Suprapubic skin (tissue), 4 donors: ENCODE results near the gene MANBA. TPM values are rescaled to one million over a fixed set of nuclear protein-coding genes. Genes with fewer than 3 reads are reported as not detected.

Experiments
- DNase-seq, 2 donors: peaks; one replicate each; pipeline ENCODE4 v3.0.0-alpha.2; 2019; ENCODE audit warnings: low spot score in 2 of 2
- H3K27ac ChIP-seq: fragments of 200-600 bp; sonication (generic); one replicate; pipeline ENCODE4 v1.5.1; 2019
- H3K27me3 ChIP-seq: fragments of 200-600 bp; sonication (generic); one replicate; pipeline ENCODE4 v1.5.1; 2019
- H3K36me3 ChIP-seq: fragments of 200-600 bp; sonication (generic); one replicate; pipeline ENCODE4 v1.5.1; 2019
- H3K4me1 ChIP-seq: fragments of 200-600 bp; sonication (generic); one replicate; pipeline ENCODE4 v1.5.1; 2019
- H3K4me3 ChIP-seq: fragments of 200-600 bp; sonication (generic); one replicate; pipeline ENCODE4 v1.5.1; 2019; ENCODE audit warnings: mild to moderate bottlenecking
- H3K9me3 ChIP-seq: fragments of 200-600 bp; sonication (generic); one replicate; pipeline ENCODE4 v1.5.1; 2019
- CTCF ChIP-seq, 2 donors: fragments of 200-600 bp in 1 of 2; fragments of 450-650 bp in 1 of 2; sonication (generic) in 1 of 2; IDR thresholded peaks; one replicate each; pipeline ENCODE4 v1.5.1; 2016 to 2019; ENCODE audit warnings: antibody characterized with exemption in 2 of 2, mild to moderate bottlenecking in 1 of 2, moderate library complexity in 1 of 2
- EP300 ChIP-seq: sonication (generic); formaldehyde crosslinking; IDR thresholded peaks from one replicate; pipeline ENCODE4 v1.6.1; 2017; ENCODE audit warnings: antibody characterized with exemption
- POLR2A ChIP-seq, 2 donors: fragments of 450-650 bp; IDR thresholded peaks; one replicate each; pipeline ENCODE4 v1.6.1; 2017; ENCODE audit warnings: antibody characterized with exemption in 2 of 2, mild to moderate bottlenecking in 2 of 2, moderate library complexity in 2 of 2
- POLR2AphosphoS5 ChIP-seq, 3 donors: sonication (generic); formaldehyde crosslinking; IDR thresholded peaks; one replicate each; pipeline ENCODE4 v1.6.1; 2017; ENCODE audit warnings: antibody characterized with exemption in 3 of 3
- WGBS: methylation state at CpG from one replicate; pipeline ENCODE4 v1.1.5; 2018; 5-methylcytosine and 5-hydroxymethylcytosine counted together
- total RNA-seq, 4 donors: library from RNA; depleted of rRNA; stranded (reverse); fragments of >200 nt; gene quantifications; one replicate each; pipeline ENCODE4 v1.1.0, GENCODE V29; 2016

The MANBA gene
- total RNA-seq, 4 donors from 2014 or later = 11.0 to 36.1 (median 21.1) TPM

GRCh38 chr4:102657206-102657605, 103.6 kb downstream of the MANBA start:
- H3K27me3 ChIP-seq = no peaks in the 10 kb centered on the region
- no peaks in the 10 kb centered on the region for H3K36me3 ChIP-seq
- DNase-seq = no peak
- no peaks in the 10 kb centered on the region for H3K9me3 ChIP-seq
- WGBS = 54% methylated on average over 4 of the region's 5 CpGs
- no peaks in the 10 kb centered on the region for H3K4me1 ChIP-seq
- H3K4me3 ChIP-seq = no peak overlapping the region
- TF ChIP-seq POLR2AphosphoS5 (IDR thresholded peaks at IDR 0.05) = no peak
- no peak for TF ChIP-seq POLR2A (IDR thresholded peaks at IDR 0.05)
- no peak for TF ChIP-seq CTCF (IDR thresholded peaks at IDR 0.05)
- no peak for TF ChIP-seq EP300
- H3K27ac ChIP-seq = no peak overlapping the region

GRCh38 chr4:102647117-102647516, 113.7 kb downstream of the MANBA start:
- 41% methylated on average over 1 of the region's 1 CpG for WGBS
- no peaks in the 10 kb centered on the region for H3K9me3 ChIP-seq
- DNase-seq = no peak
- no peaks in the 10 kb centered on the region for H3K4me1 ChIP-seq
- no peak for TF ChIP-seq POLR2A (IDR thresholded peaks at IDR 0.05)
- TF ChIP-seq CTCF (IDR thresholded peaks at IDR 0.05) = no peak
- no peak for TF ChIP-seq POLR2AphosphoS5 (IDR thresholded peaks at IDR 0.05)
- TF ChIP-seq EP300 = no peak
- H3K36me3 ChIP-seq = peaks cover 31% of the 10 kb centered on the region
- no peaks in the 10 kb centered on the region for H3K27me3 ChIP-seq
- H3K27ac ChIP-seq = no peak overlapping the region
- no peak overlapping the region for H3K4me3 ChIP-seq

- H3K9me3 ChIP-seq = no peaks in the 10 kb centered on the region
- no peaks in the 10 kb centered on the region for H3K27me3 ChIP-seq
- no peak for DNase-seq
- peaks cover 7% of the 10 kb centered on the region for H3K36me3 ChIP-seq
- no peaks in the 10 kb centered on the region for H3K4me1 ChIP-seq
- H3K27ac ChIP-seq = no peak overlapping the region
- H3K4me3 ChIP-seq = no peak overlapping the region
- no peak for TF ChIP-seq POLR2AphosphoS5 (IDR thresholded peaks at IDR 0.05)
- TF ChIP-seq POLR2A (IDR thresholded peaks at IDR 0.05) = no peak
- TF ChIP-seq CTCF (IDR thresholded peaks at IDR 0.05) = no peak
- no peak for TF ChIP-seq EP300
- 73% methylated on average over 5 of the region's 5 CpGs for WGBS
These were observed 118.0 kb downstream of the MANBA start for GRCh38 chr4:102642631-102643298.

GRCh38 chr4:102641793-102642192, 119.0 kb downstream of the MANBA start:
- peaks cover 10% of the 10 kb centered on the region for H3K36me3 ChIP-seq
- no peak for TF ChIP-seq EP300
- TF ChIP-seq POLR2A (IDR thresholded peaks at IDR 0.05) = no peak
- no peak for TF ChIP-seq POLR2AphosphoS5 (IDR thresholded peaks at IDR 0.05)
- no peak for TF ChIP-seq CTCF (IDR thresholded peaks at IDR 0.05)
- DNase-seq = no peak
- no peak overlapping the region for H3K27ac ChIP-seq
- no peak overlapping the region for H3K4me3 ChIP-seq
- no peaks in the 10 kb centered on the region for H3K27me3 ChIP-seq
- H3K9me3 ChIP-seq = no peaks in the 10 kb centered on the region
- no peaks in the 10 kb centered on the region for H3K4me1 ChIP-seq

GRCh38 chr4:102640669-102641068, 120.1 kb downstream of the MANBA start:
- no peaks in the 10 kb centered on the region for H3K9me3 ChIP-seq
- WGBS = 91% methylated on average over 4 of the region's 4 CpGs
- no peak for TF ChIP-seq EP300
- TF ChIP-seq CTCF (IDR thresholded peaks at IDR 0.05) = no peak
- peaks cover 4% of the 10 kb centered on the region for H3K36me3 ChIP-seq
- H3K4me1 ChIP-seq = no peaks in the 10 kb centered on the region
- DNase-seq = no peak
- no peak overlapping the region for H3K4me3 ChIP-seq
- no peak overlapping the region for H3K27ac ChIP-seq
- no peaks in the 10 kb centered on the region for H3K27me3 ChIP-seq
